Hepatocyte (in vitro differentiated cells): ENCODE measurements around the gene PRPH. TPM values are rescaled to one million over a fixed set of nuclear protein-coding genes. Genes with fewer than 3 reads are reported as not detected.
A peak's percentile ranks its signal among the peaks of the same experiment; 100 is the strongest.

Experiments used
- DNase-seq: peaks from one replicate; pipeline ENCODE4 v3.0.0-alpha.2; 2016; ENCODE audit warnings: low spot score
- H2AFZ ChIP-seq: fragments of 200-600 bp; sonication (generic); 2 replicates; pipeline ENCODE4 v1.6.0; 2016; ENCODE audit warnings: antibody characterized with exemption, mild to moderate bottlenecking
- H3K27ac ChIP-seq: fragments of 200-600 bp; sonication (generic); 2 replicates; pipeline ENCODE4 v1.5.1; 2016; ENCODE audit warnings: mild to moderate bottlenecking
- H3K27me3 ChIP-seq: fragments of 200-600 bp; sonication (generic); 2 replicates; pipeline ENCODE4 v1.6.1; 2016
- H3K36me3 ChIP-seq: fragments of 200-600 bp; sonication (generic); replicated peaks from 2 replicates; pipeline ENCODE4 v1.5.1; 2016; ENCODE audit warnings: low read depth; ENCODE audit not compliant: insufficient read depth
- H3K4me1 ChIP-seq: fragments of 200-600 bp; sonication (generic); 2 replicates; pipeline ENCODE4 v1.5.1; 2016; ENCODE audit warnings: mild to moderate bottlenecking, moderate library complexity; ENCODE audit not compliant: insufficient read depth
- H3K4me2 ChIP-seq: fragments of 200-600 bp; sonication (generic); 2 replicates; pipeline ENCODE4 v1.6.0; 2016
- H3K4me3 ChIP-seq: fragments of 200-600 bp; sonication (generic); 2 replicates; pipeline ENCODE4 v1.5.1; 2016; ENCODE audit warnings: mild to moderate bottlenecking
- H3K79me2 ChIP-seq: fragments of 200-600 bp; sonication (generic); 2 replicates; pipeline ENCODE4 v1.6.0; 2017; ENCODE audit warnings: mild to moderate bottlenecking
- H3K9me2 ChIP-seq: fragments of 200-600 bp; sonication (generic); replicated peaks from 2 replicates; pipeline ENCODE4 v1.6.0; 2017; ENCODE audit warnings: mild to moderate bottlenecking; ENCODE audit not compliant: insufficient read depth
- H3K9me3 ChIP-seq: fragments of 200-600 bp; sonication (generic); 2 replicates; pipeline ENCODE4 v1.5.1; 2016; ENCODE audit warnings: low read depth, mild to moderate bottlenecking
- H4K20me1 ChIP-seq: fragments of 200-600 bp; sonication (generic); 2 replicates; pipeline ENCODE4 v1.6.0; 2016; ENCODE audit warnings: mild to moderate bottlenecking; ENCODE audit not compliant: insufficient read depth, poor library complexity, severe bottlenecking
- CTCF ChIP-seq: fragments of 200-600 bp; sonication (generic); IDR thresholded peaks from 2 replicates; pipeline ENCODE4 v1.5.1; 2016; ENCODE audit warnings: antibody characterized with exemption, mild to moderate bottlenecking; ENCODE audit not compliant: poor library complexity
- EZH2 ChIP-seq: fragments of 200-600 bp; sonication (generic); IDR thresholded peaks from 2 replicates; pipeline ENCODE4 v1.6.1; 2016; ENCODE audit warnings: antibody characterized with exemption, mild to moderate bottlenecking, borderline replicate concordance
- EZH2phosphoT487 ChIP-seq: fragments of 200-600 bp; sonication (generic); IDR thresholded peaks from one replicate; pipeline ENCODE4 v1.6.1; 2018; ENCODE audit warnings: antibody characterized with exemption, mild to moderate bottlenecking, low read depth, moderate library complexity; ENCODE audit not compliant: unreplicated experiment, severe bottlenecking
- WGBS: methylation state at CpG from one replicate; pipeline ENCODE4 v1.1.6; 2016; ENCODE audit warnings: low lambda C conversion rate; ENCODE audit errors: missing lambda C conversion rate; 5-methylcytosine and 5-hydroxymethylcytosine counted together
- polyA plus RNA-seq: library from polyadenylated mRNA; unstranded; fragments of >200 nt; fragmentation: Nextera tagmentation; extraction: Ambion mirVana; gene quantifications from 2 replicates; pipeline ENCODE4 v1.2.1, GENCODE V29; 2016
- total RNA-seq: library from RNA; depleted of rRNA; stranded (reverse); fragments of >200 nt; gene quantifications from 2 replicates; pipeline ENCODE4 v1.2.3, GENCODE V29; 2014

PRPH gene
- total and polyA plus RNA-seq, 2 experiments from 2014 or later, result 0.70 to 1.7 TPM

GRCh38 chr12:49347311-49348193, 52.6 kb downstream of the PRPH start:
- TF ChIP-seq CTCF (peak; percentile 98), EZH2phosphoT487 (no peak), EZH2 (no peak)

More at GRCh38 chr12:49347311-49348193, 52.6 kb downstream of the PRPH start:
- no peaks in the 10 kb centered on the region for H4K20me1 ChIP-seq
- H2AFZ ChIP-seq, result peak overlapping the region; percentile 68
- H3K27ac ChIP-seq, result peak overlapping the region; percentile 76
- no peak overlapping the region for H3K4me3 ChIP-seq
- peak overlapping the region; percentile 99 for H3K4me2 ChIP-seq
- DNase-seq, result peak; percentile 94
- H3K9me2 ChIP-seq, result no peaks in the 10 kb centered on the region
- H3K36me3 ChIP-seq, result no peaks in the 10 kb centered on the region
- peaks cover 49% of the 10 kb centered on the region for H3K4me1 ChIP-seq
- 12% methylated on average over 33 of the region's 37 CpGs for WGBS
- H3K79me2 ChIP-seq, result peaks cover 11% of the 10 kb centered on the region
- peaks cover 48% of the 10 kb centered on the region for H3K27me3 ChIP-seq
- H3K9me3 ChIP-seq, result no peaks in the 10 kb centered on the region

Other genes with a start within 250 kb of the PRPH start
- 18.2 and 37.3 TPM in 2 replicates for gene KMT2D, start 234.4 kb upstream of the PRPH start, total RNA-seq
- 31.2 and 39.8 TPM in 2 replicates for gene KMT2D, start 234.4 kb upstream of the PRPH start, polyA plus RNA-seq
- gene RHEBL1, start 225.2 kb upstream of the PRPH start, total RNA-seq, result 0.30 TPM in 1 of 2 replicates, not detected in the other
- gene RHEBL1, start 225.2 kb upstream of the PRPH start, polyA plus RNA-seq, result not detected in 2 replicates
- gene DHH, start 200.3 kb upstream of the PRPH start, total RNA-seq, result 0.28 TPM in 1 of 2 replicates, not detected in the other
- not detected in 2 replicates for gene DHH, start 200.3 kb upstream of the PRPH start, polyA plus RNA-seq
- 33.3 and 55.1 TPM in 2 replicates for gene LMBR1L, start 184.3 kb upstream of the PRPH start, total RNA-seq
- gene LMBR1L, start 184.3 kb upstream of the PRPH start, polyA plus RNA-seq, result 74.1 and 79.8 TPM in 2 replicates
- gene TUBA1B, start 163.8 kb upstream of the PRPH start, total RNA-seq, result 652 and 722 TPM in 2 replicates
- gene TUBA1B, start 163.8 kb upstream of the PRPH start, polyA plus RNA-seq, result 558 and 608 TPM in 2 replicates
- 358 and 379 TPM in 2 replicates for gene TUBA1A, start 106.1 kb upstream of the PRPH start, total RNA-seq
- gene TUBA1A, start 106.1 kb upstream of the PRPH start, polyA plus RNA-seq, result 333 and 338 TPM in 2 replicates
- gene TUBA1C, start 30.1 kb upstream of the PRPH start, total RNA-seq, result 422 and 528 TPM in 2 replicates
- 198 and 252 TPM in 2 replicates for gene TUBA1C, start 30.1 kb upstream of the PRPH start, polyA plus RNA-seq
- 3.4 and 4.1 TPM in 2 replicates for gene TROAP, start 28.1 kb downstream of the PRPH start, total RNA-seq
- 8.0 and 12.5 TPM in 2 replicates for gene TROAP, start 28.1 kb downstream of the PRPH start, polyA plus RNA-seq
- gene C1QL4, start 42.0 kb downstream of the PRPH start, total RNA-seq, result not detected in 2 replicates
- not detected in 2 replicates for gene C1QL4, start 42.0 kb downstream of the PRPH start, polyA plus RNA-seq
- gene DNAJC22, start 51.7 kb downstream of the PRPH start, total RNA-seq, result 28.3 and 30.7 TPM in 2 replicates
- gene DNAJC22, start 51.7 kb downstream of the PRPH start, polyA plus RNA-seq, result 16.1 and 17.8 TPM in 2 replicates
- gene SPATS2, start 72.3 kb downstream of the PRPH start, total RNA-seq, result 24.9 and 26.5 TPM in 2 replicates
- gene SPATS2, start 72.3 kb downstream of the PRPH start, polyA plus RNA-seq, result 36.8 and 39.8 TPM in 2 replicates
- 0.30 and 1.0 TPM in 2 replicates for gene KCNH3, start 243.9 kb downstream of the PRPH start, total RNA-seq
- gene KCNH3, start 243.9 kb downstream of the PRPH start, polyA plus RNA-seq, result 0.43 and 1.1 TPM in 2 replicates